T47D (cell line): ENCODE measurements around the gene KRT2.
A peak's percentile ranks its signal among the peaks of the same experiment; 100 is the strongest.

Experiments
- DNase-seq, 2 experiments: peaks; one replicate each; pipeline versions ENCODE4 v3.0.0 to v3.0.0-alpha.2; 2011 to 2012; ENCODE audit warnings: low read depth in 1 of 2, low spot score in 1 of 2
- JUND ChIP-seq: IDR thresholded peaks from 2 replicates; pipeline ENCODE4 v1.6.1; 2012; ENCODE audit warnings: low read depth
- in situ Hi-C: cut with HindIII; loops from 2 replicates; pipeline ENCODE4 v1.10.0; 2016; ENCODE audit warnings: low sequenced_read_pairs, low pct_unique_long_range_greater_than_20kb

The KRT2 gene

DNA sequence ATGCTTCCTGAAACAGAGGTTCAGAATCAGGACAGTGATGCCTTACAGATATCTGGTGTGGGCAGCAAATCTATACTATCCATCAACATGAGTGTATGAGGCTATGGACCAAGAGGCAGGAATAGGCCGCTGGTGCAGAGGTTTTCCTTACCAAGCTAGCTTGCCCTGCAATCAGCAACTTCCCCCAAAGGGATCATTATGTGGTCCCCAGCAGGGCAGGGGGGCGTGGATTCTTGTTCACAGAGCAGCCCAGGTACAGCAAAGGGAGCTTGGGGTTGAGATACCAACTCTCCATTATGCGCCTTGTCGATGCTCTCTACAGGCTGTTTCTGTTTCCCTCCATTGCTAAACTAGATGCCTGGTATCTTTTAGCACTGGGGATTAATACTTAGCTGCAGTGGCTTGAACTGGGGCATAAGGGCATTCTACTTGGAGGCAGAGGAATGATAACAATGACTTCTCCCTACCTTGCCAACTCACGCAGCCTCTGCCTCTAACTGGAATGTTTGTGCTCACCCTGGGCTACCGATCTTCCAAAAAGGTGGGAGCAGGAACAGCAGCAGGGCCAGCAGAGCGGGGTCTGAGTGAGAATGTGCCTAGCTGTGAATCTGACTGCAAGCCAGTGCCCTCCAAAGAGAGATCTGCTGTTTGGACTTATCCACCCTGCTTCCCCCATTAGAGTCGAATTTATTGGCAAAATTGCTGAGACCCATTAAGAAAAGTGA is 38.5 kb upstream of the KRT2 start:
- DNase-seq, result no peak
- in situ Hi-C loops, result no loop called here
- no peak for TF ChIP-seq JUND

DNA sequence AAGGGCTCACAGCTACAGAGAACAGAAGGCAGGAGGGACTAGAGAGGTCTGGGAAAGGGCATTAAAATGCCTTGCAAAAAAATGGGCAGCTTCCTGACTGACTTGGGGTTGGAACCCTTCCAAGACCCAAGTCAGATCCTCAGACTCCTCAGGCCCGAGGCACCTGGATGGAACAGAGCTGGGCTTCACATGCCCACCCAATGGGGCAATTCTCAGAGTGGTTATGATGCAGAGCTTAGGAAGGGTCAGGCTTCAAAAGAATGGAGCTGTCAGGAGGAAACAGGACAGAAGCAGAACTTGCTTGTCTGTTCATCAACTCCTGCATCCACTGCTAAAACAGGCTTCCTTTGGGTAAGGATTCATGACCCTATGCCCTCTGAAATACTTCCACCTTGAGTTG is 37.9 kb upstream of the KRT2 start:
- in situ Hi-C loops, result no loop called here
- no peak for TF ChIP-seq JUND
- no peak for DNase-seq

DNA sequence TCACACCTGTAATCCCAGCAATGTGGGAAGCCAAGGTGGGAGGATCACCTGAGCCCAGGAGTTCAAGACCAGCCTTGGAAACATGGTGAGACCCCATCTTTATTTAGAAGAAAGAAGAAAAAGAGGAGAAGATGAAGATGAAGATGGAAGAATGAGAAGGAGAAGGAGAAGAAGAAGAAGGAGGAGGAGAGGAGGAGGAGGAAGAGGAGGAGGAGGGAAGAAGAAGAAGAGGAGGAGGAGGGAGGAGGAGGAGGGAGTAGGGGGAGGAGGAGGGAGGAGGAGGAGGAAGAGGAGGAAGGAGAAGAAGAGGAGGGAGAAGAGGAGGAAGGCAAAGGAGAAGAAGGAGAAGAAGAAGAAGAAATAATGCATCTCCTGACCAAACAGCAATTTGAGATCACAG is 37.2 kb upstream of the KRT2 start:
- DNase-seq, result no peak
- in situ Hi-C loops, result no loop called here
- no peak for TF ChIP-seq JUND

- in situ Hi-C loops, result no loop called here
- TF ChIP-seq JUND, result no peak
- no peak for DNase-seq
Measured at GRCh38 chr12:52688481-52688880, 36.5 kb upstream of the KRT2 start.

DNA sequence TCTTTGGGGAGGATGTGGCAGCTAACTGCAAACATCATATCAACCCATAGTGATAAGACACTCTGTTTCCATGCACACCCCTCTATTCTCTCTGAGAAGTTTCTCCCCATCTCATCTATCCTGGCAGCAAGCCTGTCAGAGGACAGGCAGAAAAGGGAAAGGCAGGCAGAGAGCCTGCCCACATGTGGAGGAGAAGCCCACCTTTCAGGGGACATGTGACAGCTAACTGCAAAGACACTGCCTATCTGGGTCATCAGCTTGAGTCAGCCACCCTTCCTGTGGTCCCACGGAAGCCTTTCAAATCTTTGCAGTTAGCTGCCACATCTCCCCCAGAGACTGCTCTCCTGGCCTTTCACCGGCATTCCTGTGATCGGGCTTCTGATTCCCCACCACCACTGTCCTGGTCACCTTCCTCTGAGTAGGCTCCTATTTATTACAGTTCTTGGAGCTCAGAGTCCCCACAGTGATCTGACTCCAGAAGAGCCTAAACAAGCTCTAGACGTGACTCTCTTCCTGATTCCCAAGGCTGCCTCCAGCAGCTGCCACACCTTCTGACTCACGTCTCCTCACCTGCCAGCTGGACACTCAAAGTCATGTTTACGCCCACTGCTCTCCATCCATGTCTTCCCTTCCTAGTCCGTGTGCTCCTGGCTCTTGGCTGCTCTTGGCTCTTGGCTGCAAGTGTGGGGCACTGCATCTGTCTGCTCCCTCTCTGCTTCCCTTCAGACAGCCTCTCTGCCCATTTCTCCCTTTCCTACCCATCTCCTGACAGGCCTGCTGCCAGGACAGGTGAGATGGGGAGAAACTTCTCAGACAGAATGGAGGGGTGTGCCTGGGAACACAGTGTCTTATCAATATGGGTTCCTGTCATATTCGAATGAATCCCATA is 35.7 kb upstream of the KRT2 start:
- in situ Hi-C loops, result no loop called here
- no peak for TF ChIP-seq JUND
- no peak for DNase-seq

DNA sequence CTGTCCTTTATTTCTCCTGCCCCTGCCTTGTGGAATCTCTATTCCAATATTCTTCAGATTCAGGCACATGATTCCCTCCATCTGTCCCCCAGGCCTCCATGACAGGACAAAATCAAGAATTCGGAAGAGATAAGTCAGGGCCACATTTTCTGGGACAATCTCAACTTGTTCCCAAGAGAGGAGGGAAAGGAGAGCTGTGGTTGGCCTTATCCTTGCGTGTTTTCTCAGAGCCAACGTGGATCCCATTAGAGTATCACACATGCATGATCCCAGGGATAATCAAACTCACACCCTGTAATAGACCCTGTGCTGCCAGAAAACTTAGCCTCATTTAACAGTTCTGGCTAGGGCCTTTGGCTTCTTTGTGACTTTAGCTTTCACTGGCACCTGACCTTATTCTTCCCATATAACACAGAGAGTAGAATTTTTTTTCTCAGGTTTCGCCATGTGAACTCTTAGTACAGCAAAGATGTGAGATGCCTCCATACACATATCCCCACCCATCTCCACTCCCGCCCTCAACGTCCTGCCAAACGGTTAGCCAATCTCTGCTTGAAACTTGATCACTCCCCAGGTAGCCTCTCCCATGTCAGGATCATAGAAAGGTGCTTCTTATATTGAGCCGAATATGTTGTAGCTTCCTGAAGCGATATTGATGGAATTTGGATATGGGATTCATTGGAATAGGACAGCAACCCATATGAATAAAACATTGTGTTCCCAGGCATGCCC is 34.9 kb upstream of the KRT2 start:
- in situ Hi-C loops, result no loop called here
- TF ChIP-seq JUND, result no peak
- peak in 1 of 2 experiments; percentile 28 for DNase-seq

DNA sequence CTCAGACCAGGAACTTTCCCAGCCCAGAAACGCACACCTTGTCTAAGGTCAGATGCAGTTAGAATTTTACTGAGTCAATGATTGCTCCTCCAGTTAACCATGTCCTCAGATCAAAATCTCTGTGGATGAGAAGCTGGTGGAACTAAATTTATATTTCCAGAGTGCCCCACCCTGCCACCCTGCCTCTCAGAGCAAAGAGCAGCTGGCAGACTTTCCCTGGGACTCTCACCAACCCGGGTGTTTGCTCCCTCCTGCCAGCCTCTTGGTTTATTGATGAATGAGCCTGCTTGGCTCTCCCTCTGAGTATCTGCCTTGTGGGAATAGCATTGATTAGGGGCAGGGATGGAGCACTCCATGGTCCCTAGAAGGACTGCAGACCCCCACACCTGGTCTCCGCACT is 34.1 kb upstream of the KRT2 start:
- no peak for TF ChIP-seq JUND
- in situ Hi-C loops, result no loop called here

GRCh38 chr12:52685406-52685890 is 33.4 kb upstream of the KRT2 start:
- no peak for DNase-seq
- in situ Hi-C loops, result no loop called here
- no peak for TF ChIP-seq JUND

More for the DNA sequence above, 34.1 kb upstream of the KRT2 start:
- DNase-seq, result no peak

DNA sequence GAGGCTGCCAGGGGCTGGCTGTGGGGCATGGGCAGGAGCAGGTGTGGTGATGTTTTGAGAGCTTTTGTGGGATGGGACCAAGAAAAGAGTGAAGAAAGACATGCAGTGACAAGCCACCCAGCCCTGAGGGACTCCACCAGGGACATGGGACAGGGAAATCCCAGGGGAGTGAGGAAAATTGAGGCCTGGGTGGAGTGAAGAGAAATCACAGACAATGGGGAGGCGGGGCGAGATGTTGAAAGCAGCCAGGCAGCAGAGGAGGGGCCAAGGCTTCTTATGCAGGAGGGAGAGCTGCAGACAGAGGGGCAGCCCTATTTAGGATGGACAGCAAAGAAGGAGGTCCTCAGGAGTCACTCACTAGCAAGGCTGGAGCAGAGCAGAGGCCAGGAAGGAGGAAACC is 32.4 kb upstream of the KRT2 start:
- in situ Hi-C loops, result no loop called here
- no peak for DNase-seq
- no peak for TF ChIP-seq JUND

DNA sequence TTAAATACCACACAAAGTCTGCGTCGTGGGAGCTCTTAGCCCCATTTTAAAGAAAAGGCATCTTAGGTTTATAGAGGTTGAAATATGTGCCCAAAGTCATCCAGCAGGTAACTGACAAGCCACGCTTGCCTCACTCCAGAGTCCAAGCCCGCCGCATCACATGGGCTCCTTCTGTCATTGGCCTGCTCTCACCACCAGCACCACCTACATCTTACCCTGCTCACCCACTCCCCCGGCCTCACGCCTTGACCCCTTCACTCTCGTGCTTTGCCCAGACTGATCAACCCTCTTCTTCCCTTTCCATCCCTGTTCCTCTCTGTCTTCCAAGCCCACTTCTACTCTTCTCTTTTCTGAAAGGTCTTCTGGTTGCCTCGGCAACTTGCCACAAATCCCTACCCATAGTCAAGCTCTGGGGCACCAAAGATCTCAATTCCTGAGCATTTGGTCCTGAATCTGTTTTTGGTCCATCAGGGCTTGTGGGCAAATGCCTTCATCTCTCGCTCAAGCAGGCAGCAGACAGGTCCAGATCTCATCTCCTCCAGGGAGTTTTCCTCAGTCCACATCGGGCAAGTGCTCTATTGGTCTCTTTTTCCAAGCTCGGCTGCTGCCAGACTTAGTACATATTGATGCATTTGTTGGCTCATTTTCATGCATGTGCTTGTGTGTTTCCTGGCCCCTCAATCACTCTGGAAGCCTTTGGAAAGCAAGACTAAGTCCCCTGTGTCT is 31.7 kb upstream of the KRT2 start:
- DNase-seq, result no peak
- in situ Hi-C loops, result no loop called here

GRCh38 chr12:52682938-52683574 is 31.0 kb upstream of the KRT2 start:
- DNase-seq, result no peak
- in situ Hi-C loops, result no loop called here
- no peak for TF ChIP-seq JUND

More for the DNA sequence above, 31.7 kb upstream of the KRT2 start:
- TF ChIP-seq JUND, result no peak

- DNase-seq, result no peak
- TF ChIP-seq JUND, result no peak
- in situ Hi-C loops, result no loop called here
Measured at GRCh38 chr12:52682381-52682660, 30.3 kb upstream of the KRT2 start.
